Measurements from ENCODE around the gene ADAT2.
"Not testable (repeated sequence)": the region's sequence is repeated elsewhere in the genome, so short reads cannot be mapped to it uniquely, and the experiment has no call there.

ADAT2 gene

GRCh38 chr6:143450453-143451371 lies at the start of gene ADAT2, which contains the start of gene PEX3:
Gene ADAT2 (minus strand): TSS chr6:143450695. CDS start chr6:143450658, 37 bp downstream.
Gene PEX3 (plus strand): TSS chr6:143450805. CDS start chr6:143451043, 238 bp downstream.
- DNase-seq = peak; percentile 80

GRCh38 chr6:143498428-143498827 lies 47.9 kb upstream of the ADAT2 start:
- DNase-seq = no peak

GRCh38 chr6:143496974-143497373 lies 46.5 kb upstream of the ADAT2 start:
- DNase-seq = no peak

GRCh38 chr6:143490775-143491174 lies 40.3 kb upstream of the ADAT2 start:
- DNase-seq = no peak

- DNase-seq = no peak
Observed at GRCh38 chr6:143490244-143490643, 39.7 kb upstream of the ADAT2 start.

- no peak for DNase-seq
Observed at GRCh38 chr6:143486752-143487151, 36.3 kb upstream of the ADAT2 start.

- DNase-seq = no peak
Observed at GRCh38 chr6:143485967-143486366, 35.5 kb upstream of the ADAT2 start.

GRCh38 chr6:143482593-143482992 lies 32.1 kb upstream of the ADAT2 start:
- DNase-seq = no peak

- no peak for DNase-seq
Observed at GRCh38 chr6:143478479-143479062, 28.1 kb upstream of the ADAT2 start.

- DNase-seq = no peak
Observed at GRCh38 chr6:143476545-143476944, 26.1 kb upstream of the ADAT2 start.

GRCh38 chr6:143471822-143472221 lies 21.3 kb upstream of the ADAT2 start:
- DNase-seq = no peak

GRCh38 chr6:143468823-143469222 lies 18.3 kb upstream of the ADAT2 start:
- DNase-seq = not testable (repeated sequence)

- DNase-seq = no peak
Observed at GRCh38 chr6:143468026-143468425, 17.5 kb upstream of the ADAT2 start.

- DNase-seq = no peak
Observed at GRCh38 chr6:143465546-143465945, 15.1 kb upstream of the ADAT2 start.

GRCh38 chr6:143457563-143458359 lies 7.3 kb upstream of the ADAT2 start:
- DNase-seq = no peak

GRCh38 chr6:143451531-143451930 lies 1.0 kb upstream of the ADAT2 start:
- DNase-seq = no peak

- DNase-seq = no peak
Observed at GRCh38 chr6:143449714-143450452, 612 bp downstream of the ADAT2 start.

- DNase-seq = no peak
Observed at GRCh38 chr6:143449082-143449713, 1.3 kb downstream of the ADAT2 start.

GRCh38 chr6:143447865-143448264 lies 2.6 kb downstream of the ADAT2 start:
- not testable (repeated sequence) for DNase-seq

GRCh38 chr6:143443096-143443495 lies 7.4 kb downstream of the ADAT2 start:
- DNase-seq = no peak

- no peak for DNase-seq
Observed at GRCh38 chr6:143441680-143442545, 8.6 kb downstream of the ADAT2 start.

Data from NCI-H1417 treated with DMSO at 0.1 percent for 48 hours (cell line).